ENCODE data around the gene DCXR. TPM values are rescaled to one million over a fixed set of nuclear protein-coding genes. Genes with fewer than 3 reads are reported as not detected.

The DCXR gene
- total and polyA plus RNA-seq, 2 of the 4 experiments (the other 2 are of a cell fraction) = 36.6 to 139 TPM

DNA sequence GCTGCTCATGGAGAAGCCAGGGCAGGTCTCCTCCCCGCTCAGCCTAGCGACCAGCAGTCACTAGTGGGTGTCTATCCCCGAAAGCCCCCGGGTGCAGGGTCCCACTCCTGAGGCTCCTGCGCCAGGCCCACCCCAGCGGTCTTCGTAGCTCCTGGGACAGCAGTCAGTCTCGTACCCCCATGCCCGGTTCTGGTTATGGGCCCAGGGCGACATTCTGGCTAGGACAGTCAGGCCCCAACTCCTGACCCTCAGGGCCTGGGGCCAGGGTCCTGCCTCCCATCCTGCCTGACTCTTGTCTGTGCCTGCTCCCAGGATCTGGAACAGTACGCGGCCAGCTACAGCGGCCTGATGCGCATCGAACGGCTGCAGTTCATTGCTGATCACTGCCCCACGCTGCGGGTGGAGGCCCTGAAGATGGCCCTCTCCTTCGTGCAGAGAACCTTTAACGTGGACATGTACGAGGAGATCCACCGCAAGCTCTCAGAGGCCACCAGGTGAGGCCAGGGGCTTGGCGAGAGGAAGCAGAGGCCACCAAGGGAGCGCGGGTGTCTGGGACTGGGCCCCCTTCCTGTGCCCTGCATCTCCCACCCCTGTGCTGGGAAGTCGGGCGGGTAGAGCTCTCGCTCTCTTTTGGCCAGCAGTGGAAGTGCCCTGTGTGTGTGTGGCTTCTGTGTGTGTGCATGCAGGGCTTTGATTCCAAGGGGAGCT is 16.2 kb upstream of the DCXR start:
- Histone ChIP-seq H4K8ac (ENCODE audit: low read depth in 2 of 2, low read length in 2 of 2) (no peak overlapping the region), H3K4me3 (ENCODE audit: insufficient read depth, low read depth, low read length) (no peak overlapping the region), H2BK20ac (ENCODE audit: low read depth, low read length) (no peak overlapping the region), H3K79me1 (ENCODE audit: low read depth in 1 of 2, low read length in 2 of 2) (peaks cover 16 to 45% of the 10 kb centered on the region in 2 experiments), H3K9me1 (ENCODE audit: insufficient read depth, low read length) (peaks cover 5% of the 10 kb centered on the region), H3K56ac (ENCODE audit: extremely low read depth, insufficient read depth, low read length) (no peak overlapping the region), H4K91ac (ENCODE audit: insufficient read depth, low read depth, low read length) (no peak overlapping the region), H3K4ac (ENCODE audit: low read depth, low read length) (no peak overlapping the region), H3K18ac (ENCODE audit: low read depth, low read length) (no peak overlapping the region), H3K4me2 (ENCODE audit: low read depth, low read length) (no peak overlapping the region; the same call in 1 of the 2 replicates), H4K5ac (ENCODE audit: low read depth, low read length) (no peak overlapping the region), H2AK9ac (replicated peaks; ENCODE audit: low read depth, low read length, poor library complexity) (peak overlapping the region; percentile 55), H3K23ac (ENCODE audit: low read depth, low read length) (no peak overlapping the region), H3K9me3 (ENCODE audit: control insufficient read depth, insufficient read depth, low read length) (no peaks in the 10 kb centered on the region), H3K27me3 (ENCODE audit: control insufficient read depth, insufficient read depth, low read length) (no peaks in the 10 kb centered on the region), H3K9ac (ENCODE audit: low read depth, low read length) (no peak overlapping the region), H4K20me1 (ENCODE audit: insufficient read depth, low read length) (peaks cover 4% of the 10 kb centered on the region), H3K14ac (replicated peaks; ENCODE audit: low read depth, low read length) (no peak overlapping the region), H2AK5ac (ENCODE audit: low read depth, low read length) (no peak overlapping the region), H2BK15ac (ENCODE audit: low read depth, low read length) (no peak overlapping the region), H2BK5ac (ENCODE audit: low read depth, low read length, poor library complexity, severe bottlenecking) (no peak overlapping the region), H3K36me3 (ENCODE audit: control insufficient read depth, insufficient read depth, low read length) (peaks cover 60% of the 10 kb centered on the region), H3K27ac (ENCODE audit: insufficient read depth, low read length) (no peak overlapping the region), H2AFZ (replicated peaks; ENCODE audit: low read length, poor library complexity) (no peak overlapping the region), H2BK120ac (ENCODE audit: low read depth, low read length) (no peak overlapping the region), H3K4me1 (ENCODE audit: control insufficient read depth, insufficient read depth, low read length) (peaks cover 18% of the 10 kb centered on the region)
- WGBS, 2 experiments (ENCODE audit: extremely low coverage in 2 of 2, insufficient read length in 1 of 2) = 96% methylated on average over 22 of the region's 28 CpGs; no CpG with 5 or more reads in 1 of the 2 experiments
- ChIA-PET CTCF (no interaction called here), POLR2A (ENCODE audit: unreplicated experiment) (no interaction called here)
- ATAC-seq (ENCODE audit: low read depth) (no peak), DNase-seq (no peak)
- BruUV-seq (replicated peaks) = no TSS peak
- TF ChIP-seq, protein P1, sequence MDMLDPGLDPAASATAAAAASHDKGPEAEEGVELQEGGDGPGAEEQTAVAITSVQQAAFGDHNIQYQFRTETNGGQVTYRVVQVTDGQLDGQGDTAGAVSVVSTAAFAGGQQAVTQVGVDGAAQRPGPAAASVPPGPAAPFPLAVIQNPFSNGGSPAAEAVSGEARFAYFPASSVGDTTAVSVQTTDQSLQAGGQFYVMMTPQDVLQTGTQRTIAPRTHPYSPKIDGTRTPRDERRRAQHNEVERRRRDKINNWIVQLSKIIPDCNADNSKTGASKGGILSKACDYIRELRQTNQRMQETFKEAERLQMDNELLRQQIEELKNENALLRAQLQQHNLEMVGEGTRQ (IDR thresholded peaks at IDR 0.05; ENCODE audit: low read depth, low read length) = no peak
- TF ChIP-seq POLR2A (IDR thresholded peaks at IDR 0.05; ENCODE audit: low read depth, low read length) = no peak
- TF ChIP-seq MAZ (IDR thresholded peaks at IDR 0.05; ENCODE audit: borderline replicate concordance, low read depth, low read length) = no peak
- no peak for TF ChIP-seq CEBPB (IDR thresholded peaks at IDR 0.05; ENCODE audit: low read depth, low read length)
- TF ChIP-seq CTCF (conservative IDR thresholded peaks at IDR 0.05; ENCODE audit: low read depth, low read length) = no peak
- no peak for TF ChIP-seq RFX5 (IDR thresholded peaks at IDR 0.05; ENCODE audit: low read depth, low read length)
- TF ChIP-seq MAFK (IDR thresholded peaks at IDR 0.05; ENCODE audit: low read depth, low read length) = no peak
- dilution Hi-C loops (cut with HindIII; ENCODE audit: low sequenced_read_pairs, unreplicated experiment) (no loop called here), intact Hi-C loops (cut with micrococcal nuclease) (no loop called here), in situ Hi-C loops (cut with MboI; ENCODE audit: low sequenced_read_pairs) (no loop called here)

Measured in IMR-90 (cell line).